ENCODE measurements around the gene CBX3.

DNA sequence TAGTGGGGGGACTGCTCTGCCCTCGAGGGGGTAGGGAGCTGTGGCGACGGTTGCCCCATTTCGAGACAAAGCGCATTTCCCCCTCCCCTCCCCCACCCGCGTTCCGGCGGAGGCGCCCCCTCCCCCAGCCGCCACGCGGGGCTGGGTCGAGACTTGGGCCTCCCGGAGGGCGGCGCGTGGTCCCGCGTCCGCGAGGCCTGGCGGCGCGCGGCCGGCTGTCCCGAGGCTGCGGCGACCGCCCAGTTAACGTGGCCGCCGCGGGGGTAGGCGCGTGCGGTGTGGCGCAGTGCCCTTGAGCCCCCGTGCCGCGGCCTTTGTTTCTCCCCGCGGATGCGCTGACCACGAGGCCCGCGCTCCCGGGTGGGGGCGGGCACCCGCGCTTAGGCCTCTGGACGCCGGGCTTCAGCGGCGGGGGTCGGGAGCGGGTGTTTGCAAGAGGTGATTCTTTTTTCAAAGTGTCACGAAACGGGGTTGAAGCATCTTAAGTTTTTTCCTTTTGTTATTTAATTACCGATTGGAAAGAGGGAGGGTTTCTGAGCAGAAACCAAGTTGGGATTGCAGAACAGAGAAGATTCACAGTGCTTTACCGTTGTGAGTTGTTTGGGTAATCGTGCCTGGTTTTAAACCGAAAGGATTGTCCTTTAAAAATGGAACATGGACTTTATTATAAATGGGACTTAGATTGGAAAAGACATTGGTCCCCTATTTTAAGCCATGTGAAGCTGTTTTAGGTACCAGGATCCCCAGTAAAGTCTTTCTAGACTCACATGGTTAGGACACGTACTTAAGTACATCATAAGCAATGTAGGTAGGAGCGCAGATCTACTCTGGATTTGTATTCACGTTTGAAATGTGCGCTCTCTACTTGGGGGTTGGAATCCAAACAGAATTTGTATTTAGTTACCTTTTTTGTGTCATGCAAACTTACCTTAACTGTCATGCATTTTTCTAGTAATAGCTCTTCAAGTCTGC, 760 bp downstream of the CBX3 start:
- no peak for TF ChIP-seq CTCF (IDR thresholded peaks at IDR 0.05)
- no peak for TF ChIP-seq POLR2A (IDR thresholded peaks at IDR 0.05)
